K562 (cell line): ENCODE data around the gene AMOTL1. TPM values are rescaled to one million over a fixed set of nuclear protein-coding genes. Genes with fewer than 3 reads are reported as not detected.

Source experiments
- ATAC-seq: fragments of 200-7000 bp; cut with Tn5 transposase; 3 replicates; pipeline ENCODE4 v1.9.1; 2020; ENCODE audit warnings: moderate library complexity
- BruUV-seq: library from RNA; stranded (reverse); fragments of 400-500 nt; replicated peaks from 2 replicates; lab custom pipeline; 2021; lab: Mats Ljungman, UMichigan
- CTCF ChIA-PET: fragments of 300-600 bp; formaldehyde crosslinking; extraction: SDS; loops from one replicate; lab custom pipeline; 2021; ENCODE audit warnings: low intra/inter-chr PET ratio; lab: Yijun Ruan, JAX
- POLR2A ChIA-PET: fragments of 300-600, 350-650 bp; sonication (Branson Sonifier 250); formaldehyde crosslinking; extraction: SDS; loops from one replicate; lab custom pipeline; 2021; ENCODE audit warnings: antibody characterized with exemption, inconsistent platforms; lab: Yijun Ruan, JAX
- DNase-seq, 4 experiments: peaks; one replicate each; pipeline versions ENCODE4 v3.0.0 to v3.0.0-alpha.2; 2011 to 2018; ENCODE audit warnings: low spot score in 3 of 4, mixed read lengths in 3 of 4; ENCODE audit errors: extremely low read depth in 1 of 4
- FAIRE-seq: peaks from 2 replicates; lab custom pipeline; 2011; peaks lifted over from hg19 to GRCh38; lab: Jason Lieb, UNC
- H2AFZ ChIP-seq: 2 replicates; pipeline ENCODE4 v1.6.0; 2011; ENCODE audit warnings: low read depth, low read length, control low read depth, inconsistent platforms
- H3K27ac ChIP-seq: fragments of 200-600 bp; 3 replicates; pipeline ENCODE4 v1.8.0; 2011; ENCODE audit warnings: low read depth, mild to moderate bottlenecking, control low read depth, inconsistent platforms, low read length, moderate library complexity, mixed read lengths; ENCODE audit errors: extremely low read depth
- H3K27me3 ChIP-seq, 2 experiments: fragments of 300-600 bp in 1 of 2; 2 replicates in 1 of 2; 3 replicates in 1 of 2; pipeline versions ENCODE4 v1.6.0 to v1.8.0; 2011; ENCODE audit warnings: inconsistent platforms in 2 of 2, low read length in 2 of 2, mild to moderate bottlenecking in 1 of 2, mixed read lengths in 1 of 2, moderate library complexity in 1 of 2; ENCODE audit not compliant: control insufficient read depth in 2 of 2, insufficient read depth in 2 of 2
- H3K36me3 ChIP-seq: fragments of 300-600 bp; 3 replicates; pipeline ENCODE4 v1.8.0; 2011; ENCODE audit warnings: mild to moderate bottlenecking, low read length, inconsistent platforms; ENCODE audit not compliant: control insufficient read depth, insufficient read depth
- H3K4me1 ChIP-seq, 2 experiments: fragments of 200-600 bp in 1 of 2; replicated peaks in 1 of 2; 2 replicates in 1 of 2; 3 replicates in 1 of 2; pipeline versions ENCODE4 v1.5.1 to v1.8.0; 2011; ENCODE audit warnings: inconsistent platforms in 2 of 2, low read length in 2 of 2, mild to moderate bottlenecking in 1 of 2, mixed read lengths in 1 of 2, moderate library complexity in 1 of 2; ENCODE audit not compliant: control insufficient read depth in 2 of 2, insufficient read depth in 2 of 2
- H3K4me2 ChIP-seq: 2 replicates; pipeline ENCODE4 v1.6.1; 2011; ENCODE audit warnings: low read length, control low read depth, inconsistent platforms, mixed read lengths; ENCODE audit not compliant: insufficient read depth
- H3K4me3 ChIP-seq: fragments of 200-600 bp; sonication (generic), shearing (Covaris generic); 2 replicates; pipeline ENCODE4 v1.5.1; 2016; ENCODE audit warnings: control low read depth, inconsistent platforms
- H3K79me2 ChIP-seq: fragments of 200-600 bp; 3 replicates; pipeline ENCODE4 v1.8.0; 2011; ENCODE audit warnings: low read length, inconsistent platforms; ENCODE audit not compliant: control insufficient read depth, insufficient read depth
- H3K9ac ChIP-seq, 2 experiments: 2 replicates each; pipeline versions ENCODE4 v1.6.0 to v1.6.1; 2011; ENCODE audit warnings: low read depth in 2 of 2, low read length in 2 of 2, control low read depth in 1 of 2, inconsistent platforms in 1 of 2, mild to moderate bottlenecking in 1 of 2, mixed read lengths in 1 of 2; ENCODE audit not compliant: insufficient read depth in 1 of 2
- H3K9me1 ChIP-seq: one replicate; pipeline ENCODE4 v1.6.0; 2011; ENCODE audit warnings: inconsistent platforms, mild to moderate bottlenecking, low read length, moderate library complexity; ENCODE audit not compliant: control insufficient read depth, insufficient read depth
- H3K9me3 ChIP-seq: replicated peaks from 2 replicates; pipeline ENCODE4 v1.5.1; 2011; ENCODE audit warnings: low read depth, low read length, inconsistent platforms; ENCODE audit not compliant: control insufficient read depth, insufficient read depth
- H4K20me1 ChIP-seq: replicated peaks from 2 replicates; pipeline ENCODE4 v1.6.1; 2011; ENCODE audit warnings: low read length, inconsistent platforms, mixed read lengths; ENCODE audit not compliant: control insufficient read depth, insufficient read depth
- HDAC2 ChIP-seq: fragments of 450-650 bp; IDR thresholded peaks from 2 replicates; pipeline ENCODE4 v1.6.1; 2016; ENCODE audit warnings: mild to moderate bottlenecking
- KAT2B ChIP-seq: IDR thresholded peaks from one replicate; pipeline ENCODE4 v1.6.1; 2012; ENCODE audit warnings: low read depth, mild to moderate bottlenecking, control low read depth, inconsistent platforms, low read length, moderate library complexity
- KLF13 ChIP-seq: fragments of 450-650 bp; IDR thresholded peaks from 2 replicates; pipeline ENCODE4 v1.6.1; 2016; ENCODE audit warnings: missing genetic modification characterization, low read depth, mild to moderate bottlenecking, missing compliant biosample characterization, moderate library complexity, borderline replicate concordance
- MTA2 ChIP-seq: fragments of 450-650 bp; IDR thresholded peaks from 2 replicates; pipeline ENCODE4 v1.6.1; 2016; ENCODE audit warnings: low read depth
- NFIC ChIP-seq: fragments of 450-650 bp; IDR thresholded peaks from 2 replicates; pipeline ENCODE4 v1.6.1; 2017; ENCODE audit warnings: mild to moderate bottlenecking, inconsistent platforms
- PHF20 ChIP-seq: fragments of 450-650 bp; IDR thresholded peaks from 2 replicates; pipeline ENCODE4 v1.6.1; 2018; ENCODE audit not compliant: partially characterized antibody
- PHTF2 ChIP-seq: fragments of 250-450 bp; sonication (Bioruptor Pico); IDR thresholded peaks from 2 replicates; pipeline ENCODE4 v1.5.0; 2021; ENCODE audit warnings: mild to moderate bottlenecking
- RFX1 ChIP-seq: fragments of 450-650 bp; IDR thresholded peaks from 2 replicates; pipeline ENCODE4 v1.6.1; 2016; ENCODE audit warnings: mild to moderate bottlenecking, moderate library complexity
- SNRNP70 ChIP-seq: fragments of 200-400 bp; formaldehyde crosslinking; optimal IDR thresholded peaks from 2 replicates; pipeline ENCODE3; 2017; ENCODE audit warnings: low read depth, low read length
- TCF3 ChIP-seq: sonication (generic); formaldehyde crosslinking; IDR thresholded peaks from 2 replicates; pipeline ENCODE4 v1.4.0; 2020; ENCODE audit warnings: mild to moderate bottlenecking, missing genetic modification reagents
- ZNF23 ChIP-seq: fragments of 250-450 bp; sonication (Bioruptor Pico); IDR thresholded peaks from 2 replicates; pipeline ENCODE4 v1.4.0; 2020; ENCODE audit warnings: mild to moderate bottlenecking
- ZNF583 ChIP-seq: fragments of 250-450 bp; sonication (Bioruptor Pico); IDR thresholded peaks from 2 replicates; pipeline ENCODE4 v1.4.0; 2020
- ZNF77 ChIP-seq: fragments of 250-450 bp; sonication (Bioruptor Pico); IDR thresholded peaks from 2 replicates; pipeline ENCODE4 v1.5.0; 2020
- ZZZ3 ChIP-seq: fragments of 450-650 bp; IDR thresholded peaks from 2 replicates; pipeline ENCODE4 v1.6.1; 2016; ENCODE audit warnings: antibody characterized with exemption, mild to moderate bottlenecking, moderate library complexity
- WGBS: fragments of 100-300 bp; shearing (Covaris generic); methylation state at CpG from one replicate; pipeline ENCODE4 v1.1.6; 2016; ENCODE audit warnings: low coverage, mixed read lengths; ENCODE audit not compliant: insufficient coverage; ENCODE audit errors: missing lambda C conversion rate; 5-methylcytosine and 5-hydroxymethylcytosine counted together
- in situ Hi-C: fragments of 300-500 bp; cut with MboI; formaldehyde crosslinking; loops from 4 replicates; pipeline ENCODE4 v1.15.0; 2018; ENCODE audit warnings: inconsistent platforms, mixed read lengths
- intact Hi-C: fragments of 100-400 bp; cut with micrococcal nuclease; formaldehyde crosslinking; loops from 2 replicates; pipeline ENCODE4 v1.14.2; 2022
- polyA plus RNA-seq, 8 experiments: library from polyadenylated mRNA; depleted of rRNA in 4 of 8; stranded (reverse) in 5 of 8; unstranded in 3 of 8; fragments of >200 nt; fragmentation: Nextera tagmentation in 2 of 8; fragmentation: Illumina TruSeq in 1 of 8; extraction: Ambion mirVana in 2 of 8; extraction: Trizol in 1 of 8; gene quantifications; 2 replicates each; pipeline versions ENCODE4 v1.2.1 to v1.2.3, GENCODE V29; 2011 to 2014; ENCODE audit warnings: inconsistent platforms in 1 of 8, missing spikeins in 1 of 8
- total RNA-seq, 7 experiments: library from RNA; depleted of rRNA in 6 of 7; stranded (reverse); fragments of >200 nt in 6 of 7; fragmentation: Illumina TruSeq in 2 of 7; extraction: Trizol in 2 of 7; gene quantifications; 2 replicates each; pipeline versions ENCODE4 v1.2.1 to v1.2.3, GENCODE V29; 2011 to 2021; ENCODE audit warnings: low replicate concordance in 1 of 7
- TF ChIP-seq, protein P1 (sequence below): fragments of 200-800 bp; sonication (Bioruptor generic); IDR thresholded peaks from 2 replicates; pipeline ENCODE4 v1.6.1; 2016; ENCODE audit warnings: missing genetic modification characterization, missing compliant biosample characterization
- TF ChIP-seq, protein P2 (sequence below): sonication (generic); formaldehyde crosslinking; IDR thresholded peaks from 2 replicates; pipeline ENCODE4 v1.8.1; 2022; ENCODE audit warnings: missing genetic modification reagents
- TF ChIP-seq, protein P3 (sequence below): fragments of 450-650 bp; IDR thresholded peaks from 2 replicates; pipeline ENCODE4 v1.6.1; 2016; ENCODE audit warnings: mild to moderate bottlenecking

AMOTL1 gene
- total and polyA plus RNA-seq, 9 of the 15 experiments (the other 6 are each of a cell fraction or from before 2014, with no cell fraction given): 4.0 to 35.4 (median 14.0) TPM

DNA sequence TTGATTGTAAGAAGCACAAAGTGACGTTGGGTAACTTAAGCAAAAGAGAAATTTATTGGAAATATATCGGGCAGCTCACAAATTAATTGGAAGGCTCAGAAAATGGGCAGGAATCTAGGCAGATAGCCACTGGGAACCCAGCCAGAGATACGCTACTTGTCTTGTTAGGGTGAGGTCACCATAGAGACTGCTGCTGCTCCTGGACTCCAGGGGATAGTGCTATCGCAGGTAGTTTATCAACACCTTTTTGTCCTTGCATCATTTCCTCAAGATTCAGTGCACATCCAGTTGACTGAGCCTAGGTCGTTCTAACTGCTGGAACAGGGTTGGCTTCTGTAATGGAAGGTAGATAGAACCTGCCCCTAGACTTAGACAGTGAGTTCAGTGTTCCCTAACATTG is 19.6 kb downstream of the AMOTL1 start:
- Histone ChIP-seq H3K36me3 (no peaks in the 10 kb centered on the region), H3K9ac (no peak overlapping the region), H3K79me2 (peaks cover 90% of the 10 kb centered on the region), H3K27ac (0 out of 3 replicates have a peak overlapping the region, but pooled peaks have one; percentile 33), H3K9me3 (no peaks in the 10 kb centered on the region), H3K9me1 (no peaks in the 10 kb centered on the region), H3K27me3 (no peaks in the 10 kb centered on the region), H3K4me1 (peaks cover 0 to 49% of the 10 kb centered on the region in 2 experiments; a peak in 3 of 5 replicates), H2AFZ (no peak overlapping the region), H3K4me3 (no peak overlapping the region), H4K20me1 (no peaks in the 10 kb centered on the region; the same call in 1 of the 2 replicates), H3K4me2 (peak overlapping the region; percentile 23)
- ATAC-seq (peak; percentile 65), FAIRE-seq (peak; percentile 15), DNase-seq (peak; percentile 47 to 70 (median 60))
- ChIA-PET CTCF (no interaction called here), POLR2A (interaction anchor here (1.6 kb wide), 1 partner anchor 9 kb away, joined by 4 read pairs; no protein-coding TSS in a partner anchor)
- 12% methylated on average over 5 of the region's 5 CpGs for WGBS
- BruUV-seq: no TSS peak
- intact Hi-C loops: loop anchor here (5.0 kb wide), 1 partner anchor 110 kb away; no protein-coding TSS in a partner anchor
- in situ Hi-C loops: no loop called here
- TF ChIP-seq RFX1 (peak; percentile 53), PHTF2 (CRISPR knock-in tag) (no peak), ZZZ3 (no peak), HDAC2 (no peak), ZNF77 (CRISPR knock-in tag) (no peak), ZNF583 (CRISPR knock-in tag) (no peak), MTA2 (no peak), KLF13 (tag) (no peak), PHF20 (no peak), NFIC (peak; percentile 55), KAT2B (no peak), ZNF23 (CRISPR knock-in tag) (no peak), TCF3 (CRISPR knock-in tag) (no peak), SNRNP70 (no peak)
- TF ChIP-seq, protein P1, sequence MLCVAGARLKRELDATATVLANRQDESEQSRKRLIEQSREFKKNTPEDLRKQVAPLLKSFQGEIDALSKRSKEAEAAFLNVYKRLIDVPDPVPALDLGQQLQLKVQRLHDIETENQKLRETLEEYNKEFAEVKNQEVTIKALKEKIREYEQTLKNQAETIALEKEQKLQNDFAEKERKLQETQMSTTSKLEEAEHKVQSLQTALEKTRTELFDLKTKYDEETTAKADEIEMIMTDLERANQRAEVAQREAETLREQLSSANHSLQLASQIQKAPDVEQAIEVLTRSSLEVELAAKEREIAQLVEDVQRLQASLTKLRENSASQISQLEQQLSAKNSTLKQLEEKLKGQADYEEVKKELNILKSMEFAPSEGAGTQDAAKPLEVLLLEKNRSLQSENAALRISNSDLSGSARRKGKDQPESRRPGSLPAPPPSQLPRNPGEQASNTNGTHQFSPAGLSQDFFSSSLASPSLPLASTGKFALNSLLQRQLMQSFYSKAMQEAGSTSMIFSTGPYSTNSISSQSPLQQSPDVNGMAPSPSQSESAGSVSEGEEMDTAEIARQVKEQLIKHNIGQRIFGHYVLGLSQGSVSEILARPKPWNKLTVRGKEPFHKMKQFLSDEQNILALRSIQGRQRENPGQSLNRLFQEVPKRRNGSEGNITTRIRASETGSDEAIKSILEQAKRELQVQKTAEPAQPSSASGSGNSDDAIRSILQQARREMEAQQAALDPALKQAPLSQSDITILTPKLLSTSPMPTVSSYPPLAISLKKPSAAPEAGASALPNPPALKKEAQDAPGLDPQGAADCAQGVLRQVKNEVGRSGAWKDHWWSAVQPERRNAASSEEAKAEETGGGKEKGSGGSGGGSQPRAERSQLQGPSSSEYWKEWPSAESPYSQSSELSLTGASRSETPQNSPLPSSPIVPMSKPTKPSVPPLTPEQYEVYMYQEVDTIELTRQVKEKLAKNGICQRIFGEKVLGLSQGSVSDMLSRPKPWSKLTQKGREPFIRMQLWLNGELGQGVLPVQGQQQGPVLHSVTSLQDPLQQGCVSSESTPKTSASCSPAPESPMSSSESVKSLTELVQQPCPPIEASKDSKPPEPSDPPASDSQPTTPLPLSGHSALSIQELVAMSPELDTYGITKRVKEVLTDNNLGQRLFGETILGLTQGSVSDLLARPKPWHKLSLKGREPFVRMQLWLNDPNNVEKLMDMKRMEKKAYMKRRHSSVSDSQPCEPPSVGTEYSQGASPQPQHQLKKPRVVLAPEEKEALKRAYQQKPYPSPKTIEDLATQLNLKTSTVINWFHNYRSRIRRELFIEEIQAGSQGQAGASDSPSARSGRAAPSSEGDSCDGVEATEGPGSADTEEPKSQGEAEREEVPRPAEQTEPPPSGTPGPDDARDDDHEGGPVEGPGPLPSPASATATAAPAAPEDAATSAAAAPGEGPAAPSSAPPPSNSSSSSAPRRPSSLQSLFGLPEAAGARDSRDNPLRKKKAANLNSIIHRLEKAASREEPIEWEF (CRISPR knock-in tag): no peak
- TF ChIP-seq, protein P2, sequence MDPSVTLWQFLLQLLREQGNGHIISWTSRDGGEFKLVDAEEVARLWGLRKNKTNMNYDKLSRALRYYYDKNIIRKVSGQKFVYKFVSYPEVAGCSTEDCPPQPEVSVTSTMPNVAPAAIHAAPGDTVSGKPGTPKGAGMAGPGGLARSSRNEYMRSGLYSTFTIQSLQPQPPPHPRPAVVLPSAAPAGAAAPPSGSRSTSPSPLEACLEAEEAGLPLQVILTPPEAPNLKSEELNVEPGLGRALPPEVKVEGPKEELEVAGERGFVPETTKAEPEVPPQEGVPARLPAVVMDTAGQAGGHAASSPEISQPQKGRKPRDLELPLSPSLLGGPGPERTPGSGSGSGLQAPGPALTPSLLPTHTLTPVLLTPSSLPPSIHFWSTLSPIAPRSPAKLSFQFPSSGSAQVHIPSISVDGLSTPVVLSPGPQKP: no peak
- TF ChIP-seq, protein P3, sequence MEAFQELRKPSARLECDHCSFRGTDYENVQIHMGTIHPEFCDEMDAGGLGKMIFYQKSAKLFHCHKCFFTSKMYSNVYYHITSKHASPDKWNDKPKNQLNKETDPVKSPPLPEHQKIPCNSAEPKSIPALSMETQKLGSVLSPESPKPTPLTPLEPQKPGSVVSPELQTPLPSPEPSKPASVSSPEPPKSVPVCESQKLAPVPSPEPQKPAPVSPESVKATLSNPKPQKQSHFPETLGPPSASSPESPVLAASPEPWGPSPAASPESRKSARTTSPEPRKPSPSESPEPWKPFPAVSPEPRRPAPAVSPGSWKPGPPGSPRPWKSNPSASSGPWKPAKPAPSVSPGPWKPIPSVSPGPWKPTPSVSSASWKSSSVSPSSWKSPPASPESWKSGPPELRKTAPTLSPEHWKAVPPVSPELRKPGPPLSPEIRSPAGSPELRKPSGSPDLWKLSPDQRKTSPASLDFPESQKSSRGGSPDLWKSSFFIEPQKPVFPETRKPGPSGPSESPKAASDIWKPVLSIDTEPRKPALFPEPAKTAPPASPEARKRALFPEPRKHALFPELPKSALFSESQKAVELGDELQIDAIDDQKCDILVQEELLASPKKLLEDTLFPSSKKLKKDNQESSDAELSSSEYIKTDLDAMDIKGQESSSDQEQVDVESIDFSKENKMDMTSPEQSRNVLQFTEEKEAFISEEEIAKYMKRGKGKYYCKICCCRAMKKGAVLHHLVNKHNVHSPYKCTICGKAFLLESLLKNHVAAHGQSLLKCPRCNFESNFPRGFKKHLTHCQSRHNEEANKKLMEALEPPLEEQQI: no peak
